Endodermal cell (in vitro differentiated cells): Measurements from ENCODE around the gene ANKRD17. TPM values are rescaled to one million over a fixed set of nuclear protein-coding genes. Genes with fewer than 3 reads are reported as not detected.

Experiments
- DNase-seq: peaks from one replicate; pipeline ENCODE4 v3.0.0-alpha.2; 2017
- H3K27ac ChIP-seq: 2 replicates; pipeline ENCODE4 v1.5.1; 2013; ENCODE audit warnings: mild to moderate bottlenecking, low read depth, low read length, moderate library complexity
- H3K27me3 ChIP-seq: 2 replicates; pipeline ENCODE4 v1.6.1; 2013; ENCODE audit warnings: mild to moderate bottlenecking, low read length, moderate library complexity; ENCODE audit not compliant: insufficient read depth, control insufficient read depth, poor library complexity, severe bottlenecking
- H3K36me3 ChIP-seq: 2 replicates; pipeline ENCODE4 v1.7.0; 2013; ENCODE audit warnings: mild to moderate bottlenecking, low read length, moderate library complexity; ENCODE audit not compliant: control insufficient read depth, insufficient read depth
- H3K4me1 ChIP-seq: one replicate; pipeline ENCODE4 v1.7.0; 2013; ENCODE audit warnings: low read length; ENCODE audit not compliant: control insufficient read depth, insufficient read depth
- H3K4me3 ChIP-seq: 2 replicates; pipeline ENCODE4 v1.5.1; 2013; ENCODE audit warnings: mild to moderate bottlenecking, low read length, moderate library complexity
- H3K9ac ChIP-seq: 2 replicates; pipeline ENCODE4 v1.6.1; 2013; ENCODE audit warnings: mild to moderate bottlenecking, low read length, moderate library complexity; ENCODE audit not compliant: poor library complexity, severe bottlenecking; ENCODE audit errors: extremely low read depth
- H3K9me3 ChIP-seq: 2 replicates; pipeline ENCODE4 v1.6.1; 2013; ENCODE audit warnings: mild to moderate bottlenecking, low read length, moderate library complexity; ENCODE audit not compliant: control insufficient read depth
- H3K27ac Mint-ChIP-seq: 2 replicates; pipeline ENCODE4 v1.8.0; 2020; ENCODE audit warnings: mixed read lengths
- H3K27me3 Mint-ChIP-seq: 2 replicates; pipeline ENCODE4 v1.8.0; 2021; ENCODE audit warnings: mild to moderate bottlenecking, mixed read lengths; ENCODE audit not compliant: insufficient read depth
- H3K36me3 Mint-ChIP-seq: 2 replicates; pipeline ENCODE4 v1.8.0; 2020; ENCODE audit warnings: low read depth, mixed read lengths
- H3K4me1 Mint-ChIP-seq: 2 replicates; pipeline ENCODE4 v1.8.0; 2020; ENCODE audit warnings: mixed read lengths
- H3K4me3 Mint-ChIP-seq: 2 replicates; pipeline ENCODE4 v1.8.0; 2020; ENCODE audit warnings: mild to moderate bottlenecking, moderate library complexity, mixed read lengths
- H3K9me3 Mint-ChIP-seq: 2 replicates; pipeline ENCODE4 v1.8.0; 2020; ENCODE audit warnings: mild to moderate bottlenecking, mixed read lengths
- CTCF ChIP-seq: fragments of 200-600 bp; sonication (generic); conservative IDR thresholded peaks from 2 replicates; pipeline ENCODE4 v1.5.0; 2021; ENCODE audit warnings: antibody characterized with exemption, mild to moderate bottlenecking
- WGBS, 2 experiments: methylation state at CpG; one replicate each; pipeline versions ENCODE4 v1.1.5 to v1.1.7; 2013; ENCODE audit warnings: missing lambda C conversion rate in 2 of 2, mixed read lengths in 1 of 2; ENCODE audit not compliant: insufficient coverage in 1 of 2, insufficient read length in 1 of 2; 5-methylcytosine and 5-hydroxymethylcytosine counted together
- total RNA-seq, 2 donors: library from RNA; stranded (reverse); fragmentation: NEBNext Ultra II Directional in 1 of 2; extraction: Animal tissue kit (Norgen Biotek cat#: 25700) in 1 of 2; gene quantifications; 2 replicates in 1 of 2; 3 replicates in 1 of 2; pipeline ENCODE4 v1.2.1, GENCODE V29; 2021

The ANKRD17 gene
- total RNA-seq, 2 donors from 2014 or later = 83.6 to 84.3 TPM

- H3K27me3 Mint-ChIP-seq = no peaks in the 10 kb centered on the region
- Histone ChIP-seq H3K36me3 (peaks cover 10% of the 10 kb centered on the region), H3K9ac (no peak overlapping the region), H3K9me3 (no peaks in the 10 kb centered on the region), H3K4me1 (no peaks in the 10 kb centered on the region), H3K4me3 (no peak overlapping the region), H3K27ac (no peak overlapping the region), H3K27me3 (no peaks in the 10 kb centered on the region)
- H3K4me3 Mint-ChIP-seq = no peak overlapping the region
- WGBS, 2 experiments = 88% methylated on average over 2 of the region's 2 CpGs; no CpG with 5 or more reads in 1 of the 2 experiments
- peaks cover 2% of the 10 kb centered on the region for H3K36me3 Mint-ChIP-seq
- no peak for TF ChIP-seq CTCF
- no peak for DNase-seq
- H3K27ac Mint-ChIP-seq = peak overlapping the region; percentile 32
- peaks cover 25% of the 10 kb centered on the region for H3K4me1 Mint-ChIP-seq
- H3K9me3 Mint-ChIP-seq = no peaks in the 10 kb centered on the region
Measured at GRCh38 chr4:73221734-73222133, 36.9 kb downstream of the ANKRD17 start.

GRCh38 chr4:73220815-73221214, 37.8 kb downstream of the ANKRD17 start:
- Histone ChIP-seq H3K9me3 (no peaks in the 10 kb centered on the region), H3K4me3 (no peak overlapping the region), H3K4me1 (no peaks in the 10 kb centered on the region), H3K27ac (no peak overlapping the region), H3K36me3 (peaks cover 10% of the 10 kb centered on the region), H3K27me3 (no peaks in the 10 kb centered on the region), H3K9ac (no peak overlapping the region)
- Mint-ChIP-seq H3K27me3 (no peaks in the 10 kb centered on the region), H3K27ac (no peak overlapping the region), H3K4me1 (peaks cover 27% of the 10 kb centered on the region), H3K36me3 (peaks cover 2% of the 10 kb centered on the region), H3K4me3 (no peak overlapping the region), H3K9me3 (no peaks in the 10 kb centered on the region)
- TF ChIP-seq CTCF = no peak
- no peak for DNase-seq

GRCh38 chr4:73213916-73214653, 44.5 kb downstream of the ANKRD17 start:
- WGBS, 2 experiments = 89% methylated on average over 1 of the region's 2 CpGs; no CpG with 5 or more reads in 1 of the 2 experiments
- no peaks in the 10 kb centered on the region for H3K4me1 ChIP-seq
- Mint-ChIP-seq H3K27ac (peak overlapping the region; percentile 30), H3K4me3 (no peak overlapping the region), H3K4me1 (peaks cover 6% of the 10 kb centered on the region), H3K9me3 (no peaks in the 10 kb centered on the region), H3K27me3 (no peaks in the 10 kb centered on the region), H3K36me3 (peaks cover 11% of the 10 kb centered on the region)
- H3K27ac ChIP-seq = no peak overlapping the region
- H3K9me3 ChIP-seq = no peaks in the 10 kb centered on the region
- H3K4me3 ChIP-seq = no peak overlapping the region
- H3K36me3 ChIP-seq = peaks cover 18% of the 10 kb centered on the region
- no peak for DNase-seq
- no peak for TF ChIP-seq CTCF
- no peaks in the 10 kb centered on the region for H3K27me3 ChIP-seq
- H3K9ac ChIP-seq = no peak overlapping the region
